GM21786 (cell line): Measurements from ENCODE around the gene OR10A3.

ENCODE experiments used
- ATAC-seq: cut with Tn5 transposase; IDR thresholded peaks from one replicate; pipeline ENCODE4 v1.9.1; 2021; ENCODE audit not compliant: unreplicated experiment

The OR10A3 gene

DNA sequence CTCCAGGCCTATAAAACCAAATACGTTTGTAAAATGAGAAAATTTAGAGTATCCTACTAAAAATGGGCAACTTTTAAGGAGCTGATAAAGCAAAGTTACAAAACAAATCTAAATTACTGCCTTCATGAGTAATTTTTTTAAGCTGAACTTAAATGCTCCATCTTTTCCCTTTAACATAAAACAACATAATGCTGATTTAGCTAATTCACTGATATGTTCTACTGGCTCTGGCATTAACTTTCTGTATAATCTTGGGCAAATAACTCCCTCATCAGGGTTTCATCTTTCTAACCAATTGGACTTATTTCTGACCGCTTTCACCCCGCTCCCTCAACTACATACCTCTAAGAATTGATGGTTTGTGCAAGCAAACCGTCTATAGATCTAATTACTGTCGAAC, 362 bp downstream of the OR10A3 start:
- no peak for ATAC-seq

DNA sequence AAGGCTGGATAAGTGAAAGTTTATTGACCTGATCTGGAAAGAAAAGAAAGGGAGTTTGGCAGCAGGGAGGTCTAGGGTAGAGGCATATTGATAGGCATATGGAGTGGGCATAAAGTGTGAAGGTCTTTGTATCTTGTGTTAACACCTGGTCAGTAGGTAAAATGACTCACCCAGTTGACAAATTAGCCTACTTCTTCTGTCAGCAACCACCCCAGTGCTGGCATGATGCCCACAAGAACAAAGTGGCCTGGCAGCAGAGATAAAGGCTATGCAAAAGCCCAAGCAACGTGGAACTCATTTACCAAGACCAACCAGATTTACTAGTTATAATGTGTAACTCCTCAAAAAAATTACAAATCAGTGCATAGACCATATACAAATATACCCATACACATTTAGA, 4.9 kb downstream of the OR10A3 start:
- ATAC-seq, result no peak

DNA sequence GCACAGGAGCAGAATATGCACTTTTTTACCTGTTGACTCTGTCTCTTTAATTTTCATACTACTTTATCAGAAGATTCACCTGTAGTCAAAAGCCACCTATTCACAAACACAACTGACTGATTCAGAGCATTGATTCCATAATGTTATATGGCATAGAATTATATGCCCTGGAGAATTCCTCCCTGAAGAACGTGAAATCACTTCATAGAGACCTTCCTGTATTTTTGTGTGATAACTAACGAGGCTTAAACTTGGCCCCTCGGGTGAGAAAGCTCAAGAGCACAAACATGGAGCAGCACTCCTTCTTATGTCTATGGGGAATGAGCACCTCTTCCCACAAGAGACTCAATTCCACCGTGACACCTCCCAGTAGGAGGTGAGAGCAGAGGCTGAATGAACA, 10.3 kb downstream of the OR10A3 start, which contains the start of gene OR10A6:
Gene OR10A6 (minus strand): TSS at position 101 of the 400 bp plus-strand sequence. CDS start 2,606 bp downstream, outside the sequence.
- no peak for ATAC-seq

DNA sequence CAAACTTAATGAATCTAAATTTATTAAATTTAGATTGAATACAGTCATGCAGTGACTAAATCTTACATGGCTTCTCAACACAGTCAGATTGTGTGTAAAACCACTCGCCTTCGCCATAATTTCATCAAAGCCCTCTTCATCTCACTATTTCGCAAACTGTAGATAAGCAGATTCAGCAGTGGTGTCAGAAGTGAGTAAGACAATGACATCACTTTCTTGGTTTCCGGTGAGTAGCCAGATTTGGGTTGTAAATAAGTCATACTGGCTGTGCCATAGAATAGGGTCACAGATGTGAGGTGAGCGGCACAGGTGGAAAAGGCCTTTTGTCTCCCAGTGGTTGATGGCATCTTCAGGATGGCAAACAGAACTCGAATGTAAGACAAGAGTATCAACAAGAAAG, 13.9 kb downstream of the OR10A3 start:
- ATAC-seq, result no peak

DNA sequence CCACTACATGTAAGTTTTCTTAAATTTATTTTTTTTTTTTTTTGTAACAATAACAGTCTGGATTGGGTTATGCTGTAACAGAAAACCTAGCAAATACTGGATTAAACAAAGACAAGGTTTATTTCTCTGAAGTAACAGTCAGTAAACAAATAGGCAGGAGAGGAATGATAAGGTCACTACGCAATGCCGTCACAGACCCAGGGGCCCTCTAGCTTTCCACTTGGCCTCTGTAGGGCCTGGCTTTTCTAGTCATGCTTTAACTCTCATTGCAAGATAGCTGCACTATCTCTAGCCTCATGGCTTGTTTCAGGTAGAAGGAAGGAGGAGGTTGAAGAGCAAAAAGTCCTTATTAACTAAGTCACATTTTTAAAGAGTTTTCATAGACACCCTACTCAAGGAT, 17.0 kb downstream of the OR10A3 start:
- no peak for ATAC-seq

DNA sequence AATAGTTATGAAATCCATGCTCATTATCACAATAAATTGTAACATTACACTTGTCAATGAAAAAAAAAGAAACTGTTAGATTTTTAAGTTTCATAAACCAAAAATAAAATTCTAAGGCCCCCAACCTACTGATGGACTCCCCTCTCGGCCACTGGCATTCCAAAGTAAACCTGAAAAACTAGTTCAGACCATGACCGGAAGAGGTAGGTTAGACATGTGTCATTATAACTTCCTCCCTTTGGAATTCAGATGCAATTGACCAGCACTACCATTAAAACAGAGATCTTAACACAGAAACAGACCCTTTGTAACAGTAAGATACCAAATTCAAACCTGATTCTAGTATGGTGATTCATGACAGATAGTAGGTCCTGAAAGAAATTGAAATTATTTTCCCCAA, 23.4 kb downstream of the OR10A3 start:
- no peak for ATAC-seq

DNA sequence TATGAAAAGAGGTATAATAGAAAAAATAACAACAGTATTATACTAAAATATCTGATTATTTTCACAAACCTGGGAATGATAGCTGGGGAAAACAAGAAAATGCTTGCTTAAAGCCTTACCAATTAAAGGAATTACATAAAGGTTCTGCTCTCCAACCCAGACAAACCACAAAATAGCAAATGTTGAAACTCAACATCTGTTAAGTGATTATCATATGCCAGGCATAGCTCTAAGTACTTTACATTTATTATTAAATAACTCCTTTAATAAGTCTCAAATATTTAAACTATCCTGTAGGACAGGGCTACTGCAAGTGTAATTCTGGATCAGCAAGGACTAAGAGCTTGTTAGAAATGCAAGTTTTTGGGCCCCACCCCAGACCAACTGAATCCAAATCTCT, 30.5 kb downstream of the OR10A3 start:
- ATAC-seq, result no peak

DNA sequence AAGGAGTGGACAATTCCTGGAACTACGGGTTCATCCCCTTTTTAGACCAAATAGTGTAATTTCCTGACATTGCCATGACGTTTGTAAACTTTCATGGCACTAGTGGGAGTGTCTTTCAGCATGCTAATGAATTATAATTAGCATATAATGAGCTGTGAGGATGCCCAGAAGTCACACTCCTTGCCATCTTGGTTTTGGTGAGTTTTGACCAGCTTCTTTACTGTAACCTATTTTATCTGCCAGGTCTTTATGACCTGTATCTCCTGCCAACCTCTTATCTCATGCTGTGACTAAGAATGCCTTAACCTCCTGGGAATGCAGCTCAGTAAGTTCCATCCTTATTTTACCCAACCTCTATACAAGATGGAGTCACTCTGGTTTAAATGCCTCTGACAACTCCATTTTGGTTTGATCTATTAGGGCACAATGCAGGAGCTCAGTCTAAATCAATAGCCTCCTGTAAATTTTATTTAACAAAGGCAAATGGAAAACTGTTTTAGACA, 31.2 kb downstream of the OR10A3 start:
- ATAC-seq, result no peak

DNA sequence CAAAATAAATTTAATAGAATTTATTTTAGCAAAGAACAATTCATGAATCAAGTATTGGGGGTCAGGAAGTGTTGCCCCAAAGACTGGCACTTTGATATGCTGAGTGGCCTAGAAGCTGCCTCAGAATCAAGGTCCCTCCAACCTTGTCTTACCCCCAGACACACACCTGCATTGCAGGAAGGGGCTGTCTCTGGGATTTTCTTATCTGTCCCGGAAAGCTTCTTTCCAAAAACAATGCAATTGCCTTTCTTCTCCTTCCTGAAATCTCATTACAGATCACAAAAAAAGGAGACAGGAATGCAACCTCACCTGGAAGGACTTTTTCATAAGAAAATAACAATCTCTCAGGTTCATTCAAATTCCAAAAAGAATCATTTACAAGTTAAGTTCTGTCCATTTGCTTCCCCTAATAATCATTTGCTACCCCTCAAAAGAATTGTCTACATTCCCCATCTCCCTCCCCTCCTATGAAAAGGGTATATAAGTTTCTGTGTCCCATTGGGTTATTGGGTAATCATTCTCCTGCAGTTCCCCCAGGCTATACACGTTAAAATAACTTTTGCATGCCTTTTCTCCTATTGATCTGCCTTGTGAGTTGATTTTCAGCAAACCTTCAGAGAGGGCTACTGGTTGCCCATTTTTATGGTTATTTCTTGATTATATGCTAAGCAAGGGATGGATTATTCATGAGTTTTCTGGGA, 31.8 kb downstream of the OR10A3 start:
- no peak for ATAC-seq

DNA sequence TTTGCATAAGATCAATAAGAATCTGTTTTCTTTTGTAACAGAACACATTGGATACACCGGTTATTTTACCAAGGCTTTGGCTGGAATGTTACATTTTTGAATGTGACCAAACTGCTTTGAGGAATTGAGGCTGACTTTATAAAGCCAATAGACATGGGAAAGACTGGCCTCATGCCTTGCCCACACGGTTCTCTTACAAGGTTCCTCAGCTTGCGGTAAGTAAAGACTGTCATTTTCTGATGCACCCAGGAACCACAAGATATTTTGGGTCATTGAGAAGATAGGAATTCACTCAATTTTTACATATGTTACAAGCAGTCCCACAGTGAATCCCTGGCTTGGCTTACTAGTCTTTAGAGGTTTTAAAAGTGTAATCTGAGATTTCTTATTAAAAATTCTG, 34.4 kb downstream of the OR10A3 start:
- ATAC-seq, result no peak

DNA sequence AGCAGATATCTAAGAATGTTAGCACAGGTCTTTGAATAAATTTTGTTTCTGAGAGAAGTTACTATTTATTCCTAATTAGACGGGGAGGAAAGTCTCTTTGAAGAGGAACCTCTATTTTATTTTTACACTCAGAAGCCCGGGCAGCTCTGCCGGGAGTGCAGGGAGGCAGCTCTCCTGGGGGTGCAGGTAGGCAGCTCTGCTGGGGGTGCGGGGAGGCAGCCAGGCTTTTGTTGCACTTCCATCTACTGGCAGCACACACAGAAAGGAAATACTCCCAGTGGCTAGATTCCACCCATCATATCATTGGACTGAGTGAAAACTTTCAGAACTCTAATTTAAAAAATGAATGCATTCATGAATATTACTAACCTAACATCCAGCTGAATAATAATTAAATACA, 35.0 kb downstream of the OR10A3 start:
- ATAC-seq, result no peak

DNA sequence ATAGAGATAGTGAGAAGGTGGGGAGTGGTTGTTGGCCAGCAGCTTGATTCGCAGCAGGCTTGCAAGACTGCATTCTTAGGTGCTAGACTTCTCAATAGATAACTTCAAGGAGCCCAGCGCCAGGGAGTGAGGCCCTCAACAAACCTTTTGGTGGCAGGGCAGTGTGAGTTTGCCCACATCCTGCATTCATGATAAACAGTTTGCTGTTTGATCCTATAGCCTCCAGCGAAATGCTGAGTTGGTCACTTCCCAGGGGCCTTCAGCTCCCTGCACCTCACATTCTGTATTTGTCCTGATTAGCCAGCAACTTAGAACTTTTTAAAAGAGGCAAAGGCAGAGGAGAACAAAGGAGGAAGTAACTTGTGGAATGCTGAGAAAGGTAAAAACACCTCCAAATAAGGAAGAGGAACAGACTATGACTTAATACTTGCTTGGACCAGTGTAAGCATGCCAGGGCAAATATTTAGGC, 35.5 kb downstream of the OR10A3 start:
- ATAC-seq, result no peak

DNA sequence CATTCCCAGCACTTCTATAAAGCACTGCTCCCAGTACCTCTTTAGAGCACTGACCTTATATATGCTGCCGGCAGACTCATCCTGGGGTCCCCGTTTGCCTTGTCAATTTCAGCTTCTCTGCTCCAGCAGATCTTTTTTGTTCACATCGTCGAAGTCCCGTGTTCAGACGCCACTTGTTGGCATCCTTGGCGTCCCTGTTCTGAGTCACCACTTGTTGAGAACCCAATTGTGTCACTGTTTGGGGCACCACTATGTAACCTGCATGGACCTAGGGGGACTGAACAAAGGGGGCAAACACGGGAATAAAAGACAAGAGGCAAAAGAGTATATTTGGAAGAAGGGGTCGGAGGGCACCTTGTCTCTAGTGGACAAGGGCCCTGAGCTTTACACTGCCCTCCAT, 36.0 kb downstream of the OR10A3 start:
- ATAC-seq, result no peak

DNA sequence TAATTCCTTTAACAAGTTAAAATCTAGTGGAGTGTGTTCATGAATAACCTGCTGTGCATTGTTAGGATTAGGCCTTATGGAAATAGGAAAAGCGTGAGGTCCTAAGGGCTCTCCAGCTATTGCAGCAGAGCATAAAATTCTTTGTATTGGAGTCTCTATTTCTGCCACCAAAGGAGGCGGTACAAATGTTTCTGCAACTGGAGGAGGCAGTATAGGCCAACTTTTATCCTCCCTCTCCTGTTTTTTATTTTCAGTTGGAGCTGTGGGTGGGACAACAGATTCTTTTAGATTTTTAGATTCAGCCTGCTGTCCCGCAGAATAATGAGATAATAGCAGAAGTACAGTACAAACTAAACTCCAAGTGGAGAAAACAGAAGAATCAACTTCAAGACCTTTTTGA, 36.6 kb downstream of the OR10A3 start:
- ATAC-seq, result no peak

DNA sequence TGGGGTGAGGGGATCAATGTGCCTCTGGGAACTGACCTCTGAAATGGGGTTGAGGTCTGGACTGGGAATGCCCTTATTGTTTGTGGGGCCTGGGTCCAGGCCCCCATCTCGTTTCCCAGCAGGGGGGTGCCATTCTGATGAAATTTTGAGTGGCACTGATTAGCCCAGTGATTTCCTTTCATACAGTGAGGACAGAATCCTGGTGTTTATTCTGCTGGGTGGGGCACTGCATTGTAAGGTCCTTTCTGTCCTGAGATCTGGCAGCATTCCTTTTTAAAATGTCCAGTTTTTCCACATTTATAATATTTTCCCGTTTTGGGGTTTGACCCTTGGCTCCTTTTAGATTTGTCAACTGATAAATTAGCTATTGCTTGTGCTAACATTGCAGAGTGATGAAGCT, 37.6 kb downstream of the OR10A3 start:
- no peak for ATAC-seq

DNA sequence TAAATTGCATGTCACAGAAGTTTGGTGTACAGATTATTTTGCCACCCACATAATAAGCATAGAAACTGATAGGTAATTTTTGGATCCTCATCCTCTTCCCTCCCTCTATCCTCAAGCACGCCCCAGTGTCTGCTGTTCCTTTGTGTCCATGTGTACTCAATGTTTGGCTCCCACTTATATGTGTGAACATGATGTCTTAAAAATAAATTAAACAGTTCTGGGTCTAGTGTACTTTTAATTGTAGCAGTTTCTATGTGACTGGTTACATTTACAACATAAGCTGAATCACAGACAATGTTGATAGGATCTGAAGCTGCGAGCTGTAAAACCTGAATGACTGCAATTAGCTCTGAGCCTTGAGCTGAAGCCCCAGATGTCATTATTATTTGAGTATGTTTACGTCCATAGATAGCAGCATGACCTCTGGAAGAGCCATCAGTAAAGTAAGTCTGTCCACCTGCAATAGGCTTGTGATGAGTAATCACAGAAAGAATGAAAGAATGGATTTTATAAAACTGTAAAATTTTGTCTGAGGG, 40.1 kb downstream of the OR10A3 start:
- no peak for ATAC-seq

DNA sequence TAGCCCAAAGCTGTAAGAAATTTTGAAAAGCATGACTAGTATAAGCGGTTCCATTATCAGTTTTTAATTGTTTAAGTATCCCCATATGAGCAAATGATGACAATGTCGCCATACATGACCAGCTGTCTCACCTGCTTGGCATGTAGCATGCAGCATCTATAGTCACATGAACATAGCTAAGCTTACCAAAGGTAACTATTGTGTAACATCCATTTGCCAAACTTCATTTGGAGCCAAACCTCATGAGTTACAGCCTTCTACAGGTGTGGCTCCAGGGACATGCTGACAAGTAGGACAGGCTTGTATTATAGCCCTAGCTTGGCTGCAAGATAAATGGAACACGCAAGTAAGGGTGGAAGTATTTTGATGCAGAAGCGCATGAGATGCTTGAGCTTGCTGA, 40.8 kb downstream of the OR10A3 start:
- no peak for ATAC-seq

DNA sequence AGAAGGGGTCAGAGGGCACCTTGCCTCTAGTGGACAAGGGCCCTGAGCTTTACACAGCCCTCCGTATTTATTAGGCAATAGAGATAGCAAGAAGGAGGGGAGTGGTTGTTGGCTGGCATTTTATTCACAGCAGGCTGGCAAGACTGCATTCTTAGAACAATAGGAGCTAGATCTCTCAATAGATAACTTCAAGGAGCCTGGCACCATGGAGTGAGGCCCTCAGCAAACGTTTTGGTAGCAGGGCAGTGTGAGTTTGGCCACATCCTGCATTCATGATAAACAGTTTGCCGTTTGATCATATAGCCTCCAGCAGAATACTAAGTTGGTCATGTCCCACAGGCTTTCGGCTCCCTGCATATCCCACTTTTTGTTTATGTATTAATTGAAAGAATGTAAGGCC, 42.1 kb downstream of the OR10A3 start:
- ATAC-seq, result no peak

DNA sequence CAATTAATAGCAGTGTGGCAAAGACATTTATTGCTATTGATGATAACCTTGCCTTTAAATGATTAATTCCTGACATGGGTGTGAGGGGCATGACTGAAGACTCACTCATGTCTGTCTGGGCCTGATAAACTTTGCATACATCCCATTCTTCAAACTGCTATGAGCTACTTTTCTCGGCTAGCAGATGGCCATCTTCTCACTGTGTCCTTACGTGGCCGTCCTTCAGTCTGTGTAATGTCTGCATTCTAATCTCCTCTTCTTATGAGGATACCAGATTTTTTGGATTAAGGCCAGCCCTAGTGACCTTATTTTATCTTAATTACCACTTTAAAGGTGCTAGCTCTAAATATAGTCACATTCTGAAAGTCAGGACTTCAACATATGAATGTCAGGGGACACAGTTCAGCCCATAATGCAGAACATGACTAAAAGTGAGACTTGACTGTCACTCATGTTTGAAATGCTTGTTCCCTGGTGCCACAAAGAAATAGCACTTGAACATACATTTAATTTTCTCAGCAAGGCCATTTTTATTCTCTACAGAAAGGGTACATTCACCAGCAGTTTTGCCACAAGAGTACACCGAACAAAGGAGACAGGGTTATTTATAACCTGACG, 42.7 kb downstream of the OR10A3 start:
- no peak for ATAC-seq

DNA sequence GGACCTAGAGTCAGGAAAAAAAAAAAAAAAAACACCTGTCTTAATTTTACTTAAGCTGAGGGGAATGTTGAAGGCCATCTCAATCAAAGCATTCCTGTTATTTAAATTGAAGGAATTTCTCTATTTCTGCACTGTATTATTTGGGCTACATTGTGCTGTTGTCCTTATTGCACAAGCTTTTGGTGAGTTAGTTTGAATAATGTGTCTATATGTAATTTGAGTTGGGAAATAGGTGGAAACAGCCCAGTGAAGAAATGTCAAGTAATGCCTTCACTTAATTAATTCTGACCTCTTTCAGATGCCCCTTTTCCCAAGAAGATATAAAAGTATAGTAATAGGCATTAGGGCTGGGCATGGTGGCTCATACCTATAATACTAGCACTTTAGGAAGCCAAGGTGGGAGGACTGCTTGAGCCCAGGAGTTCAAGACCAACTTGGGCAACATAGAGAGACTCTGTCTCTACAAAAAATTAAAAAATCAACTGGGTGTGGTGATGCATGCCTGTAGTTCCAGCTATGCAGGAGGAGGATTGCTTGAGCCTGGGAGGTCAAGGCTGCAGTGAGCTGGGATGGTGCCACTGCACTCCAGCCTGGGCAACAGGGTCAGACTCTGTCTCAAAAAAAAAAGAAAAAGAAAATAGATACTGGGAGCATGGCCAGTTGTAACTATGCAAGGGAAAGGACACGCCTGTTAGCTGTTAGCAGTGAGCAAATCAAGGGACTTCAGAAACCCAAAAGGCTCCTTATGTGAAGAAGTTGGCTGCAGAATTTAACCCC, 45.3 kb downstream of the OR10A3 start:
- no peak for ATAC-seq

DNA sequence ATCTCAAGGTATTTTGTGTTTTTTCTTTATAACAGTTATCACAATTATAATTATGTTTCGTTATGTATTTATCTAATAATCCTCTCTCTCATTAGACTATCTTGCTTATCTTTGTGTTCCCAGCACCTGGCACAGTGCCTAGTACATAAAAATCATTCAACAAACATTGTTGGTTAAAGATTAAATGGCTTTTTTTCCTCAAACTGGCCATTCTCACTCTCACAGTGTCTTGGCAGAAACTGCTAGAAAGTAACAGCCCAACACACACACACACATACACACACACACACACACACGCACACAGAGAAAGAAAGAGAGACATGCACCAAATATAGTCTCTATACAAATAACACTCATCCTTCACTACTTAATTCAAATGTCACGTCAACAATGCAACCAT, 47.3 kb downstream of the OR10A3 start:
- ATAC-seq, result no peak

DNA sequence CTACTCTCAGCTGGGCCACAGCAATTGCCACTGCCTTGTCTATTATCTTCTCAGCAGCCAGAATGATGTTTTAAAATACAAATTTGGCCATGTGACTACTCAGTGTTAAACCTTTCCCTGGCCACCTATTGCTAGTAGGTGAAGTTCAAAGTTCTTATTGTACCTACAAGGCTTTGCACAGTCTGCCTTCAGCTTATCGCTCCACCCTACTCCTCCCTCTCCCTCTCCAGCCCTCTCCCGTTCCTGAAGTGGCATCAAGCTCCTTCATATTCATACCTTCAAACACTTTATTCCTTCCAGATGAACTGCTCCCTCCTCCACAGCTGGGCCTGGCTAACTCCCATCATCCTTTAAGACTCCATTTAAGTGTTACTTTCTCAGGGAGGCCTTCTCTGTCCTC, 47.7 kb downstream of the OR10A3 start:
- no peak for ATAC-seq
